ENCODE measurements around the gene ZNF578.
"Not testable (repeated sequence)": the region's sequence is repeated elsewhere in the genome, so short reads cannot be mapped to it uniquely, and the experiment has no call there.

The ZNF578 gene

GRCh38 chr19:52516191-52516590, 62.8 kb downstream of the ZNF578 start:
- 87 to 92% methylated on average over 5 of the region's 5 CpGs for WGBS, 2 experiments (ENCODE audit: insufficient coverage in 2 of 2)
- H3K27ac ChIP-seq (ENCODE audit: low read depth, low read length, severe bottlenecking), result no peak overlapping the region
- H3K4me1 ChIP-seq (ENCODE audit: control insufficient read depth, insufficient read depth, low read length, poor library complexity, severe bottlenecking), result peaks cover 3% of the 10 kb centered on the region
- H3K36me3 ChIP-seq (ENCODE audit: control insufficient read depth, insufficient read depth, low read length), result no peaks in the 10 kb centered on the region
- no peak overlapping the region for H3K4me3 ChIP-seq (ENCODE audit: extremely low read depth, insufficient read depth, low read length, poor library complexity, severe bottlenecking)
- H3K9me3 ChIP-seq (ENCODE audit: control insufficient read depth, low read length), result peaks cover 6% of the 10 kb centered on the region

- Histone ChIP-seq H3K27ac (ENCODE audit: low read depth, low read length, severe bottlenecking) (no peak overlapping the region), H3K9me3 (ENCODE audit: control insufficient read depth, low read length) (peaks cover 11% of the 10 kb centered on the region), H3K4me1 (ENCODE audit: control insufficient read depth, insufficient read depth, low read length, poor library complexity, severe bottlenecking) (peaks cover 3% of the 10 kb centered on the region), H3K36me3 (ENCODE audit: control insufficient read depth, insufficient read depth, low read length) (no peaks in the 10 kb centered on the region), H3K4me3 (ENCODE audit: extremely low read depth, insufficient read depth, low read length, poor library complexity, severe bottlenecking) (no peak overlapping the region)
- 71% methylated on average over 2 of the region's 2 CpGs; no CpG with 5 or more reads in 1 of the 2 experiments for WGBS, 2 experiments (ENCODE audit: insufficient coverage in 2 of 2)
Measured at GRCh38 chr19:52518646-52519045, 65.3 kb downstream of the ZNF578 start.

- not testable (repeated sequence) for H3K27ac ChIP-seq (ENCODE audit: low read depth, low read length, severe bottlenecking); H3K36me3 ChIP-seq (ENCODE audit: control insufficient read depth, insufficient read depth, low read length); H3K4me3 ChIP-seq (ENCODE audit: extremely low read depth, insufficient read depth, low read length, poor library complexity, severe bottlenecking); H3K4me1 ChIP-seq (ENCODE audit: control insufficient read depth, insufficient read depth, low read length, poor library complexity, severe bottlenecking)
- 61 to 80% methylated on average over 5 of the region's 7 CpGs for WGBS, 2 experiments (ENCODE audit: insufficient coverage in 2 of 2)
- H3K9me3 ChIP-seq (ENCODE audit: control insufficient read depth, low read length), result peaks cover 11% of the 10 kb centered on the region
Measured at GRCh38 chr19:52519175-52519574, 65.8 kb downstream of the ZNF578 start.

- Histone ChIP-seq H3K27ac (ENCODE audit: low read depth, low read length, severe bottlenecking) (no peak overlapping the region), H3K9me3 (ENCODE audit: control insufficient read depth, low read length) (peaks cover 11% of the 10 kb centered on the region), H3K36me3 (ENCODE audit: control insufficient read depth, insufficient read depth, low read length) (no peaks in the 10 kb centered on the region), H3K4me3 (ENCODE audit: extremely low read depth, insufficient read depth, low read length, poor library complexity, severe bottlenecking) (no peak overlapping the region), H3K4me1 (ENCODE audit: control insufficient read depth, insufficient read depth, low read length, poor library complexity, severe bottlenecking) (peaks cover 3% of the 10 kb centered on the region)
- 61 to 100% methylated on average over 1 to 4 of the region's 4 CpGs for WGBS, 2 experiments (ENCODE audit: insufficient coverage in 2 of 2)
Measured at GRCh38 chr19:52520013-52520412, 66.7 kb downstream of the ZNF578 start.

GRCh38 chr19:52522551-52522950, 69.2 kb downstream of the ZNF578 start:
- Histone ChIP-seq H3K9me3 (ENCODE audit: control insufficient read depth, low read length) (peaks cover 11% of the 10 kb centered on the region), H3K36me3 (ENCODE audit: control insufficient read depth, insufficient read depth, low read length) (no peaks in the 10 kb centered on the region), H3K4me1 (ENCODE audit: control insufficient read depth, insufficient read depth, low read length, poor library complexity, severe bottlenecking) (peaks cover 3% of the 10 kb centered on the region), H3K4me3 (ENCODE audit: extremely low read depth, insufficient read depth, low read length, poor library complexity, severe bottlenecking) (no peak overlapping the region), H3K27ac (ENCODE audit: low read depth, low read length, severe bottlenecking) (no peak overlapping the region)
- WGBS, 2 experiments (ENCODE audit: insufficient coverage in 2 of 2), result 86 to 91% methylated on average over 1 to 8 of the region's 14 CpGs

- Histone ChIP-seq H3K27ac (ENCODE audit: low read depth, low read length, severe bottlenecking) (no peak overlapping the region), H3K36me3 (ENCODE audit: control insufficient read depth, insufficient read depth, low read length) (no peaks in the 10 kb centered on the region), H3K4me1 (ENCODE audit: control insufficient read depth, insufficient read depth, low read length, poor library complexity, severe bottlenecking) (no peaks in the 10 kb centered on the region), H3K9me3 (ENCODE audit: control insufficient read depth, low read length) (peaks cover 11% of the 10 kb centered on the region), H3K4me3 (ENCODE audit: extremely low read depth, insufficient read depth, low read length, poor library complexity, severe bottlenecking) (no peak overlapping the region)
- WGBS, 2 experiments (ENCODE audit: insufficient coverage in 2 of 2), result 86 to 87% methylated on average over 15 to 19 of the region's 20 CpGs
Measured at GRCh38 chr19:52524086-52524485, 70.7 kb downstream of the ZNF578 start.

- H3K9me3 ChIP-seq (ENCODE audit: control insufficient read depth, low read length), result peaks cover 8% of the 10 kb centered on the region
- H3K36me3 ChIP-seq (ENCODE audit: control insufficient read depth, insufficient read depth, low read length), result no peaks in the 10 kb centered on the region
- WGBS, 2 experiments (ENCODE audit: insufficient coverage in 2 of 2), result 0% methylated on average over 18 to 30 of the region's 54 CpGs
- no peaks in the 10 kb centered on the region for H3K4me1 ChIP-seq (ENCODE audit: control insufficient read depth, insufficient read depth, low read length, poor library complexity, severe bottlenecking)
- H3K27ac ChIP-seq (ENCODE audit: low read depth, low read length, severe bottlenecking), result peak within 1 kb of the TSS; percentile 86
- H3K4me3 ChIP-seq (ENCODE audit: extremely low read depth, insufficient read depth, low read length, poor library complexity, severe bottlenecking), result peak within 1 kb of the TSS; percentile 81
Measured at GRCh38 chr19:52527134-52527955, 74.0 kb downstream of the ZNF578 start, which contains the start of gene ZNF808. TSS of gene ZNF808 (plus strand) at chr19:52527668. CDS start at chr19:52543285, 15,617 bp downstream.

GRCh38 chr19:52527956-52528351, 74.6 kb downstream of the ZNF578 start:
- Histone ChIP-seq H3K4me1 (ENCODE audit: control insufficient read depth, insufficient read depth, low read length, poor library complexity, severe bottlenecking) (no peaks in the 10 kb centered on the region), H3K9me3 (ENCODE audit: control insufficient read depth, low read length) (peaks cover 4% of the 10 kb centered on the region), H3K27ac (ENCODE audit: low read depth, low read length, severe bottlenecking) (peak overlapping the region; percentile 66), H3K4me3 (ENCODE audit: extremely low read depth, insufficient read depth, low read length, poor library complexity, severe bottlenecking) (peak overlapping the region; percentile 81), H3K36me3 (ENCODE audit: control insufficient read depth, insufficient read depth, low read length) (no peaks in the 10 kb centered on the region)
- 1 to 2% methylated on average over 23 of the region's 25 CpGs for WGBS, 2 experiments (ENCODE audit: insufficient coverage in 2 of 2)

- Histone ChIP-seq H3K9me3 (ENCODE audit: control insufficient read depth, low read length) (no peaks in the 10 kb centered on the region), H3K4me3 (ENCODE audit: extremely low read depth, insufficient read depth, low read length, poor library complexity, severe bottlenecking) (no peak overlapping the region), H3K27ac (ENCODE audit: low read depth, low read length, severe bottlenecking) (no peak overlapping the region), H3K36me3 (ENCODE audit: control insufficient read depth, insufficient read depth, low read length) (peaks cover 7% of the 10 kb centered on the region), H3K4me1 (ENCODE audit: control insufficient read depth, insufficient read depth, low read length, poor library complexity, severe bottlenecking) (no peaks in the 10 kb centered on the region)
- WGBS, 2 experiments (ENCODE audit: insufficient coverage in 2 of 2), result no CpG with 5 or more reads among the region's 2 CpGs
Measured at GRCh38 chr19:52532480-52532879, 79.1 kb downstream of the ZNF578 start.

GRCh38 chr19:52533901-52534300, 80.5 kb downstream of the ZNF578 start:
- no peak overlapping the region for H3K4me3 ChIP-seq (ENCODE audit: extremely low read depth, insufficient read depth, low read length, poor library complexity, severe bottlenecking)
- H3K36me3 ChIP-seq (ENCODE audit: control insufficient read depth, insufficient read depth, low read length), result peaks cover 7% of the 10 kb centered on the region
- no peak overlapping the region for H3K27ac ChIP-seq (ENCODE audit: low read depth, low read length, severe bottlenecking)
- WGBS, 2 experiments (ENCODE audit: insufficient coverage in 2 of 2), result 82 to 90% methylated on average over 3 to 4 of the region's 5 CpGs
- no peaks in the 10 kb centered on the region for H3K9me3 ChIP-seq (ENCODE audit: control insufficient read depth, low read length)
- H3K4me1 ChIP-seq (ENCODE audit: control insufficient read depth, insufficient read depth, low read length, poor library complexity, severe bottlenecking), result no peaks in the 10 kb centered on the region

- Histone ChIP-seq H3K4me3 (ENCODE audit: extremely low read depth, insufficient read depth, low read length, poor library complexity, severe bottlenecking) (peak overlapping the region; percentile 56), H3K27ac (ENCODE audit: low read depth, low read length, severe bottlenecking) (peak overlapping the region; percentile 10), H3K36me3 (ENCODE audit: control insufficient read depth, insufficient read depth, low read length) (peaks cover 14% of the 10 kb centered on the region)
- 0 to 4% methylated on average over 4 to 14 of the region's 15 CpGs for WGBS, 2 experiments (ENCODE audit: insufficient coverage in 2 of 2)
- H3K9me3 ChIP-seq (ENCODE audit: control insufficient read depth, low read length); H3K4me1 ChIP-seq (ENCODE audit: control insufficient read depth, insufficient read depth, low read length, poor library complexity, severe bottlenecking): not testable (repeated sequence)
Measured at GRCh38 chr19:52535385-52535770, 82.0 kb downstream of the ZNF578 start.
